GM18507 (cell line): ENCODE measurements around the gene KLHL14.
"Not testable (repeated sequence)": the region's sequence is repeated elsewhere in the genome, so short reads cannot be mapped to it uniquely, and the experiment has no call there.

Source experiments
- DNase-seq: peaks from one replicate; pipeline ENCODE4 v3.0.0; 2011; ENCODE audit warnings: low read depth; ENCODE audit not compliant: insufficient read length; ENCODE audit errors: extremely low spot score
- FAIRE-seq: peaks from 2 replicates; lab custom pipeline; 2011; peaks lifted over from hg19 to GRCh38; lab: Jason Lieb, UNC

The KLHL14 gene

GRCh38 chr18:32670727-32671126 is 102.1 kb downstream of the KLHL14 start:
- DNase-seq (no peak), FAIRE-seq (no peak)

DNA sequence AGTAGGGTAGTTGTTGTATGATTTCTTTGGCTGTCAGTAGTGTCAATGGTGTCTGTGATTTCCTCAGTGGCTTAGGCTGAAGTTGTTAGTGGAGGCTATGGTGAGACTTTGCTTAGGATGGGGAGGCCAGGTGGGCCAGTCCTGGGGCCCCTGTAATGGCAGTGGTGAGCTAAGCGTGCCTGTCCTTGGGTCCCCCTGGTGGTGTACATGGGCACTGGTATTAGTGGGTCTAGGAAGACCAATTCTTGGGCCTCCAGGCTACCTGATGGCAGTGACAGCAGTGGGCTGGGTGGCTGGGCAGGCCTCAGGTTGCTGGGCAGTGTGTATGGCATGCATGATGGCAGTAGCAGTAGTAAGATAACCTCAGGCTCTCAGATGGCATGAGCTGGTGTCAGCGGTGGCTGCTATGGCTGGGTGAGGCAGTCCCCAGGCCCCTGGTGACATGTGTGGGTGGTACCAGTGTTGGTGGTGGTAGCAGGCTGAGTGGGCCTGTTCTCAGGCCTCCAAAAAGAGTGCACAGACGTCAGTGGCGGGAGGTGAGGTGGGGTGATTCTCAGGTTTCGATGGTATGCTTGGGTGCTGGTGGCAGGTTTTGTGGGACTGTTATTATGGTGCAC is 103.2 kb downstream of the KLHL14 start:
- DNase-seq, result no peak

GRCh38 chr18:32668956-32669355 is 103.9 kb downstream of the KLHL14 start:
- DNase-seq, result no peak
- FAIRE-seq, result no peak

More for the DNA sequence above, 103.2 kb downstream of the KLHL14 start:
- no peak for FAIRE-seq

GRCh38 chr18:32661486-32662299 is 111.1 kb downstream of the KLHL14 start:
- FAIRE-seq (no peak), DNase-seq (no peak)

GRCh38 chr18:32654507-32654906 is 118.3 kb downstream of the KLHL14 start:
- not testable (repeated sequence) for DNase-seq, FAIRE-seq

DNA sequence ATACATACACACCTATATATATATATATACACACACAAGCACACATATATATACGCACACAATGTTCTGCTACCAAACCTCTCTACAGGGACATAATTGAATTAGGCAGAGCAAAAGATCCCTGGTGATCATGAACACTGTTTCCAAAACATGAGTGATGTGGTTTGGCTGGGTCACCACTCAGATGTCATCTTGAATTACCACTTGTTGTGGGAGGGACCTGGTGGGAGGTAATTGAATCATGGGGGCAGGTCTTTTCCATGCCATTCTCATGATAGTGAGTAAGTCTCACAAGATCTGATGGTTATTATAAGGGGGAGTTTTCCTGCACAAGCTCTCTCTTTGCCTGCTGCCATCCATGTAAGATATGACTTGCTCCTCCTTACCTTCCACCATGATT is 135.2 kb downstream of the KLHL14 start:
- DNase-seq, FAIRE-seq: not testable (repeated sequence)

GRCh38 chr18:32637226-32637625 is 135.6 kb downstream of the KLHL14 start:
- DNase-seq (no peak), FAIRE-seq (no peak)

DNA sequence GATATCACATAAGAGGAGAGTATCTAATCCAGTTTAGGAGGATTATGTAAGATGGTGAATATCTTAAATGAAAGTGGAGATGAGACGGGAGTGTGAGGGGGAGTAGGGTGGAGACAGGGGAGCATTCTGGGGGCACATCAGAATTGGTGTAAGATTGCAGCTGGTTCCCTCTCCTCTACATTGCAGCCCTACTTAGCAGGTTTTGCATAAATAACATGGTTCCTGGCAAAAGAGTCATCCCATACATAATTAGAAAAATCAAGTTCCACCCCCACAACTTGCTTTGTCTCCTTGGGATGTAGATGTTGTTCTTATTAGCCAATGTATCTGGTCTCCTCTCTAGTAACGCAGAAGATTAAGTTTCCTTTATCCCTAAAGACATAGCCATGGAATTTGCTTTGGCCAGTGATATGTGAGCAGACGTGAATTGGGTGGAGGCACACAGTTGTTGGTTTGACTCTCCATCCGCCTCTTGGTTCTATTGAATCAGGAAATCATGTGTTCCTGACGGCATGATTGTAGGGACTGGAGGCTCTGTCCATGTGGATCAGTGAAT is 137.9 kb downstream of the KLHL14 start:
- no peak for FAIRE-seq
- no peak for DNase-seq

DNA sequence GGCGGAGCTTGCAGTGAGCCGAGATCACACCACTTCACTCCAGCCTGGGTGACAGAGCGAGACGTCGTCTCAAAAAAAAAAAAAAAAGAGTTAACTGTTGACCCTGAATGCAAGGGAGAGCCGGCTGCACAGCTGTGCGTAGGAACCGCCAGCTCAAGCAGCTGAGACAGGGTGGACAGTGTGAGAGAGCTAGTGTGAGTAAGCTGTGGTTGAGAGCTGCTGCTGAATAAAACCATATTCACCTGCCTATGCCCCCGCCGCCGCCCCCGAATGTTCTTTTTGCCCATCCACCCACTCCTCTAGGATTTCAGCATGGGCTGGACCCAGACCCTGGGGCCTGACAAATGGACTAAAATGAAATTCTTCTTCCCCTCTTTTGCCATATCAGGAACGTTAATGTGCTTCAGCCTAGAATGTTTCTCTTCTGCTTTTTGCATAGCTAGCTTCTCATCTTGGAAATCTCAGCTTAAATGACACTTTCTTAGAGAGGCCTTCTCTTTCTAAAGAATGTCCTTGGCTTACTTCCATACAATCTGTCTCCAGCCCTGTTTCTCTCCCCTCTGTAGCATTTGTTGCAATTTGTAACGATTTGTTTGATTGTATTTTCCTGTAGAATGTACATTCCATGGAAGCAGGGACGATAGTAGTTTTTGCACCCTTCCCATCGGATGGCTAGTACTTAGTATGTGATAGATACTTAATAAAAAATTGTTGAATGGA is 142.7 kb downstream of the KLHL14 start:
- no peak for DNase-seq
- FAIRE-seq, result no peak

GRCh38 chr18:32629292-32629691 is 143.5 kb downstream of the KLHL14 start:
- FAIRE-seq (no peak), DNase-seq (no peak)

DNA sequence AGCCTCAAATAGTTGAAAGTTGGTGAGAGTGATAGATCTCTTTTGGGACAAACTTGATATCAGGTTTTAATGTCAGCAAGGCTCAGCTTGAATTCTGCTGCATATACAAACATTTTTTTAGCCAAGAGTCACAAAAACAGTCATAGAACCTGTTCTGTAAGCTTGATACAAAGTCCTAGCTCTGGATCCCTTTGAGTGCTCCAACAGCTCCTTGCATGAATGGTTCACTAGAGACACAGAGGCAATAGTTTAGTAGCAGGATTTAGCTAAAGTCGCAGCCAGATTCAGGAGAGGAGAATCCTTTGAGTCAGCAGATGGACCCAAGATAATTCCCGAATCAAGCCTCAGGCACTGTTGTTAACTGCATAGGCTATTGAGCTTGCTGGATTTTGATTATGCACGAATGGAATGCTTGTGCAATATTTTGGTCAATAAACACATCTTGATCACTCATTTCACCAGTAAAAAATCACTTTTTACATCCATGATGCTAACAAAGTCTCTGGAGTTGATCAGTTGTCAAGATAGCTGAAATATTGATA is 148.6 kb downstream of the KLHL14 start:
- DNase-seq, result no peak
- FAIRE-seq, result no peak

GRCh38 chr18:32623563-32623962 is 149.3 kb downstream of the KLHL14 start:
- DNase-seq (no peak), FAIRE-seq (no peak)
